Activated CD8-positive, alpha-beta memory T cell treated with anti-CD3 and anti-CD28 coated beads, Interleukin-2, amount 50 U/mL, for 24 hours (primary cell): Measurements from ENCODE around the gene OAF.
"Not testable (repeated sequence)": the region's sequence is repeated elsewhere in the genome, so short reads cannot be mapped to it uniquely, and the experiment has no call there.

ENCODE experiments used
- DNase-seq: peaks from one replicate; pipeline ENCODE4 v3.0.0-alpha.2; 2020; ENCODE audit errors: extremely low read depth

The OAF gene

GRCh38 chr11:120210626-120211521 is at the start of gene OAF:
TSS of gene OAF (plus strand) at chr11:120211032. CDS start at chr11:120211280, 248 bp downstream.
- DNase-seq, result peak; percentile 12

GRCh38 chr11:120167659-120168058 is 43.2 kb upstream of the OAF start:
- DNase-seq, result no peak

GRCh38 chr11:120168108-120168959 is 42.5 kb upstream of the OAF start:
- DNase-seq, result no peak

- no peak for DNase-seq
Measured at GRCh38 chr11:120168960-120169681, 41.7 kb upstream of the OAF start.

GRCh38 chr11:120169981-120170698 is 40.7 kb upstream of the OAF start:
- no peak for DNase-seq

- DNase-seq, result no peak
Measured at GRCh38 chr11:120170741-120171261, 40.0 kb upstream of the OAF start.

- no peak for DNase-seq
Measured at GRCh38 chr11:120172054-120172911, 38.5 kb upstream of the OAF start.

- DNase-seq, result no peak
Measured at GRCh38 chr11:120173019-120173705, 37.7 kb upstream of the OAF start.

- DNase-seq, result no peak
Measured at GRCh38 chr11:120173807-120174206, 37.0 kb upstream of the OAF start.

- no peak for DNase-seq
Measured at GRCh38 chr11:120174866-120175265, 36.0 kb upstream of the OAF start.

GRCh38 chr11:120178561-120179056 is 32.2 kb upstream of the OAF start:
- no peak for DNase-seq

- DNase-seq, result no peak
Measured at GRCh38 chr11:120179057-120179672, 31.7 kb upstream of the OAF start.

- DNase-seq, result not testable (repeated sequence)
Measured at GRCh38 chr11:120180063-120180462, 30.8 kb upstream of the OAF start.

- DNase-seq, result no peak
Measured at GRCh38 chr11:120180551-120181232, 30.1 kb upstream of the OAF start.

- no peak for DNase-seq
Measured at GRCh38 chr11:120181376-120181975, 29.4 kb upstream of the OAF start.

- no peak for DNase-seq
Measured at GRCh38 chr11:120182372-120182771, 28.5 kb upstream of the OAF start.

GRCh38 chr11:120182790-120183491 is 27.9 kb upstream of the OAF start:
- no peak for DNase-seq
